K562 (cell line): ENCODE results near the gene RAB31. TPM values are rescaled to one million over a fixed set of nuclear protein-coding genes. Genes with fewer than 3 reads are reported as not detected.

Experiments
- CBX3 ChIP-seq, 2 experiments: IDR thresholded peaks; 1 replicate in 1 of 2; 2 replicates in 1 of 2; pipeline ENCODE4 v1.6.1; 2012; ENCODE audit warnings: inconsistent platforms in 2 of 2, low read length in 2 of 2, borderline replicate concordance in 1 of 2, control low read depth in 1 of 2
- EP400 ChIP-seq: fragments of 450-650 bp; IDR thresholded peaks from 2 replicates; pipeline ENCODE4 v1.6.1; 2017; ENCODE audit warnings: antibody characterized with exemption, mild to moderate bottlenecking, moderate library complexity
- ILK ChIP-seq: fragments of 450-650 bp; IDR thresholded peaks from 2 replicates; pipeline ENCODE4 v1.6.1; 2016; ENCODE audit warnings: missing genetic modification characterization, low read depth, mild to moderate bottlenecking, missing compliant biosample characterization, moderate library complexity, borderline replicate concordance
- PHB ChIP-seq: fragments of 250-450 bp; sonication (Bioruptor Pico); IDR thresholded peaks from 2 replicates; pipeline ENCODE4 v1.5.0; 2021
- PHF8 ChIP-seq: fragments of 200-600 bp; sonication (generic); IDR thresholded peaks from 2 replicates; pipeline ENCODE4 v1.6.1; 2012; ENCODE audit warnings: mixed run types, mild to moderate bottlenecking, inconsistent platforms, low read length, moderate library complexity, borderline replicate concordance
- POLR2H ChIP-seq: IDR thresholded peaks from 2 replicates; pipeline ENCODE4 v1.6.1; 2016; ENCODE audit warnings: missing genetic modification characterization, low read depth, mild to moderate bottlenecking, control low read depth, missing compliant biosample characterization, moderate library complexity
- TCF7 ChIP-seq: sonication (generic); IDR thresholded peaks from 2 replicates; pipeline ENCODE4 v1.6.1; 2016; ENCODE audit warnings: antibody characterized with exemption, borderline replicate concordance
- ZNF408 ChIP-seq: fragments of 250-450 bp; sonication (Bioruptor Pico); IDR thresholded peaks from 2 replicates; pipeline ENCODE4 v1.4.0; 2020; ENCODE audit warnings: low read depth, mild to moderate bottlenecking, moderate library complexity
- ZNF77 ChIP-seq: fragments of 250-450 bp; sonication (Bioruptor Pico); IDR thresholded peaks from 2 replicates; pipeline ENCODE4 v1.5.0; 2020
- polyA plus RNA-seq, 8 experiments: library from polyadenylated mRNA; depleted of rRNA in 4 of 8; stranded (reverse) in 5 of 8; unstranded in 3 of 8; fragments of >200 nt; fragmentation: Nextera tagmentation in 2 of 8; fragmentation: Illumina TruSeq in 1 of 8; extraction: Ambion mirVana in 2 of 8; extraction: Trizol in 1 of 8; gene quantifications; 2 replicates each; pipeline versions ENCODE4 v1.2.1 to v1.2.3, GENCODE V29; 2011 to 2014; ENCODE audit warnings: inconsistent platforms in 1 of 8, missing spikeins in 1 of 8
- total RNA-seq, 7 experiments: library from RNA; depleted of rRNA in 6 of 7; stranded (reverse); fragments of >200 nt in 6 of 7; fragmentation: Illumina TruSeq in 2 of 7; extraction: Trizol in 2 of 7; gene quantifications; 2 replicates each; pipeline versions ENCODE4 v1.2.1 to v1.2.3, GENCODE V29; 2011 to 2021; ENCODE audit warnings: low replicate concordance in 1 of 7
- TF ChIP-seq, protein P1 (sequence below), 3 experiments: IDR thresholded peaks in 2 of 3; conservative IDR thresholded peaks in 1 of 3; 2 replicates each; pipeline ENCODE4 v1.5.1; 2011 to 2012; ENCODE audit warnings: low read length in 3 of 3, mild to moderate bottlenecking in 3 of 3, control low read depth in 2 of 3, improper control_type of control experiment in 1 of 3, inconsistent platforms in 1 of 3, low read depth in 1 of 3, mixed read lengths in 1 of 3, moderate library complexity in 1 of 3; ENCODE audit not compliant: insufficient read depth in 2 of 3

The RAB31 gene
- total and polyA plus RNA-seq, 9 of the 15 experiments (the other 6 are each of a cell fraction or from before 2014, with no cell fraction given): 20.7 to 70.4 (median 41.3) TPM

DNA sequence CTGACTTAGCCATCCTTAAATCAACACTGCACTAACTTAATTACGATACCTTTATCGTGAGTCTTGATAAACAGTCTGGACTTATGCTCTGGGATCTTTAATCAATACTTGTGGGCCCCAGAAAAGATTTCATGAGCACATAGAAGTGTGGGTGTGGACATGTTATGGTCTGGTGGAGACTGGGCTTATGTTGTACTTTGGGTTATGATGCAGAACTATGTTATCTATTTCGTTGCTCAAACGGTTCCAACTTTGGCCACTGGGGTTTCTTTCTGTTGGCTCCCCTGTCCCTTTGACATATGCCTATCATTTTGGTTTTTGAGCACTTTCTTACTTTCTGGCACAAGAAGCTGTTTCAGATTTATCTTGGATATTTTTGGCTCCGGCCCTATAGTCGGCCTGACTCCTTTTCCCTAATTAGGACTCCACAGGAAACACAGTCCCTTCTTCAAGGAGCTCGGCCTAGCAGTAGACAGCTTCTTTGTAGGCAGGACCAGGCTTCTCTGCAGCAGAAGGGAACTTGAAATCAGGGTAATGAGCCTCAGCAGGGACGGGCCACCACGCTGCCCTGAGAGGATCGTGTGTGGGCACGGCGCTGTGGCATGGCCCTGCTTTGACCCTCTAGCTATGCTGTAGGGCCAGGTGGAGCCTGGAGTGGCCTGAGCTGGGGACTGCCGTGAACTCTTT is 123.1 kb downstream of the RAB31 start (continued):
- TF ChIP-seq PHF8 (no peak), TCF7 (no peak), ILK (no peak), ZNF77 (CRISPR knock-in tag) (no peak), PHB (CRISPR knock-in tag) (no peak), EP400 (no peak), ZNF408 (CRISPR knock-in tag) (no peak), POLR2H (tag) (no peak), CBX3 (IDR thresholded peaks at IDR 0.05; ENCODE audit: borderline replicate concordance in 1 of 2, low read length in 2 of 2) (no peak)
- TF ChIP-seq, protein P1, sequence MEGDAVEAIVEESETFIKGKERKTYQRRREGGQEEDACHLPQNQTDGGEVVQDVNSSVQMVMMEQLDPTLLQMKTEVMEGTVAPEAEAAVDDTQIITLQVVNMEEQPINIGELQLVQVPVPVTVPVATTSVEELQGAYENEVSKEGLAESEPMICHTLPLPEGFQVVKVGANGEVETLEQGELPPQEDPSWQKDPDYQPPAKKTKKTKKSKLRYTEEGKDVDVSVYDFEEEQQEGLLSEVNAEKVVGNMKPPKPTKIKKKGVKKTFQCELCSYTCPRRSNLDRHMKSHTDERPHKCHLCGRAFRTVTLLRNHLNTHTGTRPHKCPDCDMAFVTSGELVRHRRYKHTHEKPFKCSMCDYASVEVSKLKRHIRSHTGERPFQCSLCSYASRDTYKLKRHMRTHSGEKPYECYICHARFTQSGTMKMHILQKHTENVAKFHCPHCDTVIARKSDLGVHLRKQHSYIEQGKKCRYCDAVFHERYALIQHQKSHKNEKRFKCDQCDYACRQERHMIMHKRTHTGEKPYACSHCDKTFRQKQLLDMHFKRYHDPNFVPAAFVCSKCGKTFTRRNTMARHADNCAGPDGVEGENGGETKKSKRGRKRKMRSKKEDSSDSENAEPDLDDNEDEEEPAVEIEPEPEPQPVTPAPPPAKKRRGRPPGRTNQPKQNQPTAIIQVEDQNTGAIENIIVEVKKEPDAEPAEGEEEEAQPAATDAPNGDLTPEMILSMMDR (IDR thresholded peaks at IDR 0.05 in 2 of 3, conservative IDR thresholded peaks at IDR 0.05 in 1 of 3; ENCODE audit: insufficient read depth in 2 of 3, low read depth in 1 of 3, low read length in 3 of 3): peak; percentile 40 to 58 (median 56)
